Occipital lobe (tissue), 2 donors: ENCODE results near the gene AKAP13. TPM values are rescaled to one million over a fixed set of nuclear protein-coding genes. Genes with fewer than 3 reads are reported as not detected.

Experiments used
- DNase-seq: peaks from one replicate; lab custom pipeline; 2025; lab: John Stamatoyannopoulos, UW
- total RNA-seq: library from RNA; depleted of rRNA; stranded (reverse); fragments of >200 nt; gene quantifications from one replicate; pipeline ENCODE4 v1.2.3, GENCODE V29; 2014

Gene AKAP13
- total RNA-seq, 1 donor from 2014 or later = 142 TPM

- DNase-seq = no peak
Observed at GRCh38 chr15:85692873-85693272, 312.5 kb downstream of the AKAP13 start.

- DNase-seq = no peak
Observed at GRCh38 chr15:85693277-85693676, 312.9 kb downstream of the AKAP13 start.

- DNase-seq = no peak
Observed at GRCh38 chr15:85694091-85694490, 313.7 kb downstream of the AKAP13 start.

DNA sequence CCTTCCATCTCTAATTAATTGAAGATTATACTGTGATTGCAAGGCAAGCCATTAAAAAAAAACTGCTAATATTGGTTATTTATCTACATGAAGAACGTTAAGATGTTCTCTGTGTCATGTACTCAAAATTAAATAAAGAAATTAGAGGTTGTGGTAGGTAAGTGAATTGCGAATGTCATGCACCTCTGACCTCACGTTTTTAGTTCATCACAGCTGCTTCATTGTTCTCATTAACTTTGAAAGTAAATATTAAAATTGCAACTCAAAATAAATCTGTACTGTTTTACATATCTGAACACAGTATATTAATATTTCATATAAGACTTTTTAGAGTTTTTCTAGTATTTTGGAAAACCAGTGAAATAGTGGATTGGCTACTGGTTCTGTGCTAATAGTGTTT lies 320.4 kb downstream of the AKAP13 start:
- DNase-seq = no peak

DNA sequence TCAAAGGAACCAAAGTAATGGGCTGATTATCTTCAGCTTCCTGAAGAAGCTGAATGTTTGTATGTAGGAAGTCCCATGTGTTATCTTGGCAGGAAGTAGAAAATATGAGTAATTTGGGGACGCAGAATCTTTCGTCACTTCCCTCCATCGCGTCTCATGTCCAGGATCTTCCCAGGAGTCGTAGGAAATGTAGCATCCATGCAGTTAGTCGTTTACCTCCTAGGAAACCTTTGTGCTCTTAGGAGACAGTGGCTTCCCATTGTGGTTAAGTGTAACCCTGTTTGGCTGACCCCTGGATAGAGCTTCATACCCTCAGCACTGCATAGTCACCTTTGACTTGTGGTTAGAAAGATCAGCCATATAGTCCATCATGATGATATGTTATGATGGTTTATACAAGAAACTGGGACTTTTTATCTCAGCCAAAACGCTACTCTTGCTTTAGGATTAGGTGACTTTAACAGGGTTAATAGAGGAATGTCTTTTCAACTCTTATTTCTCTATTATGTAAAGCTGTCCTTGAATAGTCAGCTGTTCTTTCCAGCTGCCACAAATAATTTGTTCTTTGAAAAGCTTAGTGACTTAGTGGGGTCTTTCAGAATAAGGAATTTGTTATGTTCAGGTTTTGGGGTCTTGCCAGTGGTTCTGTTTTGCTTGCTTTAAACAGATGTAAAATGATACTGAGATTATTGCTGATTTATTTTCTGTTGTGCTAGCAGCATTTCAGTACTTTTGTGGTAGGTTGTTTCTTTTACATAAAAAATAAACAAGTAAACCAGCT lies 322.1 kb downstream of the AKAP13 start:
- no peak for DNase-seq

GRCh38 chr15:85704066-85704465 lies 323.7 kb downstream of the AKAP13 start:
- no peak for DNase-seq

DNA sequence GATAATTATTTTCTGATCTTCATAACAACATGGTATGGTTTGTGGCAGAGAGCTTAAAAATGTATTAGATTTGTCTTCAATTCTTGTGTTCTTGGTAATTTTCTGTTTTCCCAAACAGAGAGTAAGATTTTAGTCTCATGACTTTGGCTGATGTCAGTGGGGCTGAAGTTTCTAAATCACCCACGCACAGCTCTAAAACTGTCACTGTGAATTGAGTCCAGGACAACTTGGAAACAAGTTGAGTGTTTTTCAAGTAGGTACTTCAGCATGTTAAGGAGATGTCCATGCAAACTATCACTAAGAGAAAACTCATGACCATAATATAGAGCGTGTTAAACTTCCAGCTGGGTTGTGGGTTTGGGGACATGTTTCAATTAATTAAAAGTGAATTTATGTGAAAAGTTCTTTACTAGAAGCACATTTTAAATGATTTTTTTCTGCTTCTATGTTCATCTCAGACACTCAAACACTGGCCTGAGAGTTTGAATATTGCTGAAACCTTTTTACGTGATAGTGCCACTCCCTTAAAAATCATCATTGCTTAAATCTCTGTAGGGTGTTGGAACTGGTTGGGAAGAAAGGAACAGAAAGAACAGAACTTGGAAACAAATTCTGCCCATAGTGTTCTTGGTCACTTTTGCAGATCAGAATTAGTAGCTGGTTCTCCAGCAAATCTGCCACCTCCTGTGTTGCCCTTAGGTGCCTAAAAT lies 324.5 kb downstream of the AKAP13 start:
- DNase-seq = no peak

GRCh38 chr15:85706779-85707518 lies 326.5 kb downstream of the AKAP13 start:
- no peak for DNase-seq

- no peak for DNase-seq
Observed at GRCh38 chr15:85707519-85708338, 327.3 kb downstream of the AKAP13 start.

DNA sequence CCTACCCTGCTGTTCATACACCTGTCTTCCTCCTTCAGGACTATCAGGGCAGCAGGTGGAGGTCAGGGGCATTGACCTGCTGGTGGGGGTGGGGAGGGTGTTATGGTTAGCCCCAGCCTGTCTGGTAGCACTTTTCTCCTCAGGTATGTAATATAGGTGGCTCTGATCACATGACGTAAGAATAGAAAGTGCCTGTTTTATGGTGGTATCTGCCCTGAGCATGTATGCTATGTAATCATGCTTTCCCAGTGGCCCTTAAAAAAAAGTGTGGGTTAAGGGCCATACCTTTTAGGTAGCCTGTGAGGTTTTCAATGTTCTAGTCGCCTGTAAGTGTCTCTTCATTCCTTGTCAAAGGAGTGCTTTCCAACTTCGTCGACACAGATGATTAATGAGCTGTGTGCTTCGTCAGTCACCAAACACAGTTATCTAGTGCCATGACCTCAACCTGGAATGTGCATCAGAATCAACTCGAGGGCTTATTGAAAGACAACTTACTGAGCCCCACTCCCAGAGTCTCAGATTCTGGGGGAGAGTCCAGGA lies 328.1 kb downstream of the AKAP13 start:
- no peak for DNase-seq

DNA sequence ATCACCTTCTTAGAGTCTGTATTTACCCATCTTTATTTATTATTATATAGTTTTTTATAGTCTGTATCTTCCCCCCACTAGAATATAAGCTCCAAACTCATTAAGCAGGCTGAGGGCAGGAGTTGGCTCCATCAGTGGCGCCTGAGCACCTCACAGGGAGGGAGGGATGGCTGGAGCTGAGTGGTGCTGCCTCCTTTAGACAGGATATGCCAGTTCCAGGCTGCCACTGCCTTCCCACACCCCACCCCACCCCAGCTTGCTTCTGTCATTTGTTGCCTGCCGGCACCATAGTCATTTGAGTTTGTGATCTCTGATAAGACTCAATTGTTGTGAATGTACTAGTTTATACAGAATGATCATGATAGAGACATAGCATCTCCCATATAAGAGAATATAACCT lies 328.8 kb downstream of the AKAP13 start:
- DNase-seq = no peak

DNA sequence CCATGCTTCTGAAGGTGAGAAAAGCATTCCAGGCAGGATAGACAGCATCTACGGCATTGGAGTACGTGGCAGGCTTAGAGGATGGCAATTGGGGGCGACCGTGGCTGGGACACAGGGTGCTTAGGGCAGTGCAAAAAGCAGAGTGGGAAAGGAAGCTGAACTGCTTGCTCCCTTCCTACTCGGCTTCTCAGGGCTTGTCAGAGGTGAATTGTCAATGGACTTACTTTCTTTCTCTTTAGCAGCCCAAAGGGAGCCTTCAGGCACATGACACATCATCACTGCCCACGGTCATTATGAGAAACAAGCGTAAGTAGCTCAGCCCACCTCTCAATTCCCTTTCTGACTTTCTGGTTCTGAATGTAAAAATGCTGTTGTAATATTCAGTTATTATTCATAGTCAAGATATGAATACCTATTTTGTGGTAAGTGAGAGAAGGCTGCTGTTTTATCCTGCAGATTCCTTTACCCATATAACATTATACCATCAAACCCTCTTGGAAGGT lies 330.0 kb downstream of the AKAP13 start:
- no peak for DNase-seq

GRCh38 chr15:85711580-85712192 lies 331.3 kb downstream of the AKAP13 start:
- no peak for DNase-seq

DNA sequence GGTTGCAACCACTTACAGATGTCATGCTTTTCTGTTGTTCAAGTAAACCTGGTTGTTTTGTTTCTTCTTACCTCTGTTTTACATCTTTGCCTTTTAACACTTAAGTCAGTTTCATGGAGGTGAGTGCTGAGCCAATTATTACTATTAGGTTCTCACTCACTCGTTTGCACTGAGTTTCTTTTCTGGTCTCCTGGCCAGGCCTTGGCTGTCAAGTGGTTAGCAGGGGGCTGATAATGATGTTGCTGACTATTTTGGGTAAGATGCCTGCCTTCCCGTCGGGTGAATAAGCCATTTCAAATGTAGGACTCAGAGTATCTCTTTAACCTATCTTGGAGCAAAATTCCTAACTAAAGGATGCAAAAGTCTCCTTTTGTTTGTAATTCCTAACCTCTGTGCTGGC lies 335.9 kb downstream of the AKAP13 start:
- no peak for DNase-seq

- no peak for DNase-seq
Observed at GRCh38 chr15:85717212-85717611, 336.8 kb downstream of the AKAP13 start.

DNA sequence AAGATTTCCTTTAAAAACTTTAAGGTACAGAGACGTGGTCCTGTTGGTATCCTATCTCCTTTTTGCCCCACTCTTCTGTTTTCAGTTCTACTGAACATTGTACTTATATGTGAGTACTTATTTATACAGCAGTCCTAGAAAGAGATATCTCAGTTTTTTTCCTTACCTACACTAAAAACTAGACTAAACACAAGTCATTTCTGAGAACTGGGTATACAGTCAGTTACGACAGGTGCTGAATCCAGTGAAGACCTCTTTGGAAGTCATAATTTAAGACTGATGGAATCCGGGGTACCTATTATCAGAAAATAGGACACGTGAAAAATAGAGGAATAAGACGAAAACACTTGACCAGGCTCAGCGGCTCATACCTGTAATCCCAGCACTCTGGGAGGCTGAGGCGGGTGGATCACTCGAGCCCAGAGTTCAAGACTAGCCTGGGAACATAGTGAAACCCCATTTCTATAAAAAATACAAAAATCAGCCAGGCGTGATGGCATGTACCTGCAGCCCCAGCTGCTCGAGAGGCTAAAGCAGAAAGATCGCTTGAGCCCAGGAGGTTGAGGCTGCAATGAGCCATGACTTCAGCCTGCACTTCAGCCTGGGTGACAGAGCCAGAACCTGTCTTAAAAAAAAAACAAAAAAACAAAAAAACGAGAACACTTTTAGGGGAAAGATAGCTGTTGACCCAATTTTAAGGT lies 338.0 kb downstream of the AKAP13 start:
- DNase-seq = no peak

DNA sequence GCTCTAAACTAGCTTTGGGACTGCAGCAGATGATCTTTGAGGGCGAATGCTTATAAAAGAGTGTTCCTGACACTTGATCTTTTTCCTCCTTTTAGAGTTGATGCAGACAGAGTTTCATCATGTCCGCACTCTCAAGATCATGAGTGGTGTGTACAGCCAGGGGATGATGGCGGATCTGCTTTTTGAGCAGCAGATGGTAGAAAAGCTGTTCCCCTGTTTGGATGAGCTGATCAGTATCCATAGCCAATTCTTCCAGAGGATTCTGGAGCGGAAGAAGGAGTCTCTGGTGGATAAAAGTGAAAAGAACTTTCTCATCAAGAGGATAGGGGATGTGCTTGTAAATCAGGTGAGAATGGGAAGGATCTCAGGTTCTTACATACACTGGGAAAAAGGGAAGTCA lies 338.6 kb downstream of the AKAP13 start:
- DNase-seq = no peak

- DNase-seq = no peak
Observed at GRCh38 chr15:85722374-85723152, 342.2 kb downstream of the AKAP13 start.
